ENCODE data around the gene PLEKHA1.
A peak's percentile ranks its signal among the peaks of the same experiment; 100 is the strongest.

The PLEKHA1 gene

GRCh38 chr10:122373721-122374120 lies 787 bp upstream of the PLEKHA1 start:
- no peak overlapping the region for H2AK5ac ChIP-seq (ENCODE audit: low read length, severe bottlenecking)
- no peak for DNase-seq
- peaks cover 3% of the 10 kb centered on the region for H3K4me1 ChIP-seq (ENCODE audit: control insufficient read depth, insufficient read depth, low read depth, low read length)
- no peak overlapping the region for H3K14ac ChIP-seq (ENCODE audit: low read length in 2 of 2)
- whole genome bisulfite sequencing, result 17% methylated on average over 13 of the region's 13 CpGs
- H3K9me3 ChIP-seq (ENCODE audit: control insufficient read depth, low read length), result no peaks in the 10 kb centered on the region
- H3K4ac ChIP-seq (ENCODE audit: low read depth in 1 of 2, low read length in 2 of 2), result peak overlapping the region in 1 of 2 experiments; percentile 49
- peak overlapping the region; percentile 97 for H3K4me2 ChIP-seq (ENCODE audit: low read length, poor library complexity, severe bottlenecking)
- no peak overlapping the region for H3K23ac ChIP-seq (ENCODE audit: low read length in 2 of 2)
- H3K4me3 ChIP-seq (ENCODE audit: insufficient read depth in 1 of 2, low read depth in 1 of 2, low read length in 2 of 2), result peak overlapping the region in 1 of 2 experiments; percentile 87
- peak overlapping the region; percentile 49 for H2AFZ ChIP-seq (ENCODE audit: low read depth, low read length)
- no peak overlapping the region for H2BK15ac ChIP-seq (ENCODE audit: low read depth, poor library complexity, severe bottlenecking)
- no peak overlapping the region for H3K18ac ChIP-seq (ENCODE audit: low read depth in 1 of 2, low read length in 2 of 2)
- H3K36me3 ChIP-seq (ENCODE audit: control insufficient read depth in 1 of 2, insufficient read depth in 2 of 2, low read depth in 1 of 2, low read length in 2 of 2), result no peaks in the 10 kb centered on the region
- H3K9ac ChIP-seq (ENCODE audit: low read length), result peak overlapping the region; percentile 82
- peaks cover 0 to 4% of the 10 kb centered on the region in 2 experiments for H3K27me3 ChIP-seq (ENCODE audit: control insufficient read depth in 1 of 2, insufficient read depth in 1 of 2, low read length in 2 of 2)
- H2BK120ac ChIP-seq (ENCODE audit: low read depth, low read length), result no peak overlapping the region
- no peak overlapping the region for H4K8ac ChIP-seq (ENCODE audit: low read length)
- H4K91ac ChIP-seq (ENCODE audit: low read length), result no peak overlapping the region
- H2BK5ac ChIP-seq (ENCODE audit: low read depth, low read length, poor library complexity, severe bottlenecking), result no peak overlapping the region
- no peak overlapping the region for H2BK12ac ChIP-seq (ENCODE audit: low read length in 2 of 2)
- peaks cover 3% of the 10 kb centered on the region for H3K79me1 ChIP-seq (replicated peaks; ENCODE audit: low read length, poor library complexity, severe bottlenecking)
- H3K27ac ChIP-seq (ENCODE audit: low read length, poor library complexity, severe bottlenecking), result peak overlapping the region; percentile 33

GRCh38 chr10:122374859-122375678 lies 561 bp downstream of the PLEKHA1 start:
- Histone ChIP-seq H3K9me3 (ENCODE audit: control insufficient read depth, low read length) (no peaks in the 10 kb centered on the region), H4K8ac (ENCODE audit: low read length) (peak overlapping the region; percentile 88), H2BK120ac (ENCODE audit: low read depth, low read length) (no peak overlapping the region), H3K23ac (ENCODE audit: low read length in 2 of 2) (no peak overlapping the region), H4K91ac (ENCODE audit: low read length) (peak overlapping the region; percentile 86), H3K27ac (ENCODE audit: low read length, poor library complexity, severe bottlenecking) (peak overlapping the region; percentile 64), H3K9ac (ENCODE audit: low read length) (peak overlapping the region; percentile 90), H2BK15ac (ENCODE audit: low read depth, poor library complexity, severe bottlenecking) (peak overlapping the region; percentile 75), H2AFZ (ENCODE audit: low read depth, low read length) (peak overlapping the region; percentile 93), H2AK5ac (ENCODE audit: low read length, severe bottlenecking) (no peak overlapping the region), H2BK12ac (ENCODE audit: low read length in 2 of 2) (peak overlapping the region in 1 of 2 experiments; percentile 87), H3K4ac (ENCODE audit: low read depth in 1 of 2, low read length in 2 of 2) (peak overlapping the region in 1 of 2 experiments; percentile 67), H2BK5ac (ENCODE audit: low read depth, low read length, poor library complexity, severe bottlenecking) (peak overlapping the region; percentile 76), H3K4me1 (ENCODE audit: control insufficient read depth, insufficient read depth, low read depth, low read length) (peaks cover 3% of the 10 kb centered on the region), H3K27me3 (ENCODE audit: control insufficient read depth in 1 of 2, insufficient read depth in 1 of 2, low read length in 2 of 2) (peaks cover 0 to 3% of the 10 kb centered on the region in 2 experiments), H3K36me3 (ENCODE audit: control insufficient read depth in 1 of 2, insufficient read depth in 2 of 2, low read depth in 1 of 2, low read length in 2 of 2) (peaks cover 0 to 4% of the 10 kb centered on the region in 2 experiments), H3K18ac (ENCODE audit: low read depth in 1 of 2, low read length in 2 of 2) (peak overlapping the region; percentile 63 to 92), H3K79me1 (replicated peaks; ENCODE audit: low read length, poor library complexity, severe bottlenecking) (peaks cover 3% of the 10 kb centered on the region), H3K4me2 (ENCODE audit: low read length, poor library complexity, severe bottlenecking) (peak overlapping the region; percentile 74), H3K4me3 (ENCODE audit: insufficient read depth in 1 of 2, low read depth in 1 of 2, low read length in 2 of 2) (peak overlapping the region; percentile 96 to 98), H3K14ac (ENCODE audit: low read length in 2 of 2) (peak overlapping the region in 1 of 2 experiments; percentile 86)
- WGBS, result under 1% methylated on average over 76 of the region's 89 CpGs
- DNase-seq, result peak; percentile 83

GRCh38 chr10:122375679-122376160 lies 1.2 kb downstream of the PLEKHA1 start:
- H2BK12ac ChIP-seq (ENCODE audit: low read length in 2 of 2), result no peak overlapping the region
- H3K23ac ChIP-seq (ENCODE audit: low read length in 2 of 2), result no peak overlapping the region
- H3K27me3 ChIP-seq (ENCODE audit: control insufficient read depth in 1 of 2, insufficient read depth in 1 of 2, low read length in 2 of 2), result no peaks in the 10 kb centered on the region
- no peak overlapping the region for H3K4ac ChIP-seq (ENCODE audit: low read depth in 1 of 2, low read length in 2 of 2)
- DNase-seq, result no peak
- no peak overlapping the region for H2AK5ac ChIP-seq (ENCODE audit: low read length, severe bottlenecking)
- WGBS, result 0% methylated on average over 4 of the region's 7 CpGs
- H3K4me2 ChIP-seq (ENCODE audit: low read length, poor library complexity, severe bottlenecking), result peak overlapping the region; percentile 74
- H2AFZ ChIP-seq (ENCODE audit: low read depth, low read length), result no peak overlapping the region
- H2BK15ac ChIP-seq (ENCODE audit: low read depth, poor library complexity, severe bottlenecking), result no peak overlapping the region
- peak overlapping the region; percentile 90 for H3K9ac ChIP-seq (ENCODE audit: low read length)
- peak overlapping the region; percentile 64 for H3K27ac ChIP-seq (ENCODE audit: low read length, poor library complexity, severe bottlenecking)
- H3K36me3 ChIP-seq (ENCODE audit: control insufficient read depth in 1 of 2, insufficient read depth in 2 of 2, low read depth in 1 of 2, low read length in 2 of 2), result peaks cover 0 to 4% of the 10 kb centered on the region in 2 experiments
- H4K8ac ChIP-seq (ENCODE audit: low read length), result no peak overlapping the region
- peak overlapping the region; percentile 96 to 98 for H3K4me3 ChIP-seq (ENCODE audit: insufficient read depth in 1 of 2, low read depth in 1 of 2, low read length in 2 of 2)
- H3K18ac ChIP-seq (ENCODE audit: low read depth in 1 of 2, low read length in 2 of 2), result no peak overlapping the region
- H3K14ac ChIP-seq (ENCODE audit: low read length in 2 of 2), result no peak overlapping the region
- H2BK5ac ChIP-seq (ENCODE audit: low read depth, low read length, poor library complexity, severe bottlenecking), result no peak overlapping the region
- H3K9me3 ChIP-seq (ENCODE audit: control insufficient read depth, low read length), result no peaks in the 10 kb centered on the region
- no peak overlapping the region for H4K91ac ChIP-seq (ENCODE audit: low read length)
- H2BK120ac ChIP-seq (ENCODE audit: low read depth, low read length), result no peak overlapping the region
- peaks cover 3% of the 10 kb centered on the region for H3K79me1 ChIP-seq (replicated peaks; ENCODE audit: low read length, poor library complexity, severe bottlenecking)
- H3K4me1 ChIP-seq (ENCODE audit: control insufficient read depth, insufficient read depth, low read depth, low read length), result peaks cover 3% of the 10 kb centered on the region

- Histone ChIP-seq H3K23ac (ENCODE audit: low read length in 2 of 2) (no peak overlapping the region), H2BK120ac (ENCODE audit: low read depth, low read length) (no peak overlapping the region), H2BK15ac (ENCODE audit: low read depth, poor library complexity, severe bottlenecking) (no peak overlapping the region), H3K36me3 (ENCODE audit: control insufficient read depth in 1 of 2, insufficient read depth in 2 of 2, low read depth in 1 of 2, low read length in 2 of 2) (peaks cover 0 to 4% of the 10 kb centered on the region in 2 experiments), H2AK5ac (ENCODE audit: low read length, severe bottlenecking) (no peak overlapping the region), H2BK12ac (ENCODE audit: low read length in 2 of 2) (no peak overlapping the region), H3K14ac (ENCODE audit: low read length in 2 of 2) (no peak overlapping the region), H4K8ac (ENCODE audit: low read length) (no peak overlapping the region), H3K4me2 (ENCODE audit: low read length, poor library complexity, severe bottlenecking) (peak overlapping the region; percentile 29), H3K18ac (ENCODE audit: low read depth in 1 of 2, low read length in 2 of 2) (no peak overlapping the region), H3K4me3 (ENCODE audit: insufficient read depth in 1 of 2, low read depth in 1 of 2, low read length in 2 of 2) (no peak overlapping the region), H3K27ac (ENCODE audit: low read length, poor library complexity, severe bottlenecking) (no peak overlapping the region), H3K79me1 (replicated peaks; ENCODE audit: low read length, poor library complexity, severe bottlenecking) (peaks cover 3% of the 10 kb centered on the region), H2BK5ac (ENCODE audit: low read depth, low read length, poor library complexity, severe bottlenecking) (no peak overlapping the region), H3K4me1 (ENCODE audit: control insufficient read depth, insufficient read depth, low read depth, low read length) (peaks cover 3% of the 10 kb centered on the region), H4K91ac (ENCODE audit: low read length) (no peak overlapping the region), H3K27me3 (ENCODE audit: control insufficient read depth in 1 of 2, insufficient read depth in 1 of 2, low read length in 2 of 2) (no peaks in the 10 kb centered on the region), H3K4ac (ENCODE audit: low read depth in 1 of 2, low read length in 2 of 2) (no peak overlapping the region), H3K9me3 (ENCODE audit: control insufficient read depth, low read length) (no peaks in the 10 kb centered on the region), H3K9ac (ENCODE audit: low read length) (no peak overlapping the region), H2AFZ (ENCODE audit: low read depth, low read length) (no peak overlapping the region)
- 98% methylated on average over 8 of the region's 11 CpGs for WGBS
- DNase-seq, result no peak
Observed at GRCh38 chr10:122376364-122376961, 2.0 kb downstream of the PLEKHA1 start.

All from mesenchymal stem cell (in vitro differentiated cells and primary cell).